Measurements from ENCODE around the gene MPHOSPH9. TPM values are rescaled to one million over a fixed set of nuclear protein-coding genes. Genes with fewer than 3 reads are reported as not detected.
A peak's percentile ranks its signal among the peaks of the same experiment; 100 is the strongest.

Gene MPHOSPH9
- total and polyA plus RNA-seq, 12 donors: 11.7 to 61.7 (median 23.5) TPM

GRCh38 chr12:123267335-123267920, 34.5 kb upstream of the MPHOSPH9 start:
- intact Hi-C loops (cut with DNase I): loop anchor here in 1 of 2 donors (10.0 kb wide), 2 partner anchors 67 to 347 kb away; no protein-coding TSS in a partner anchor
- Histone ChIP-seq H3K9me3 (replicated peaks in 1 of 3) (no peaks in the 10 kb centered on the region), H3K27ac (peak overlapping the region in 2 of 5 donors; percentile 89 to 98), H3K36me3 (replicated peaks in 1 of 2) (peaks cover 0 to 30% of the 10 kb centered on the region in 2 donors), H3K27me3 (no peaks in the 10 kb centered on the region), H3K4me3 (no peak overlapping the region), H3K4me1 (replicated peaks in 1 of 2) (peaks cover 18 to 36% of the 10 kb centered on the region in 2 donors)
- TF ChIP-seq, protein P1, sequence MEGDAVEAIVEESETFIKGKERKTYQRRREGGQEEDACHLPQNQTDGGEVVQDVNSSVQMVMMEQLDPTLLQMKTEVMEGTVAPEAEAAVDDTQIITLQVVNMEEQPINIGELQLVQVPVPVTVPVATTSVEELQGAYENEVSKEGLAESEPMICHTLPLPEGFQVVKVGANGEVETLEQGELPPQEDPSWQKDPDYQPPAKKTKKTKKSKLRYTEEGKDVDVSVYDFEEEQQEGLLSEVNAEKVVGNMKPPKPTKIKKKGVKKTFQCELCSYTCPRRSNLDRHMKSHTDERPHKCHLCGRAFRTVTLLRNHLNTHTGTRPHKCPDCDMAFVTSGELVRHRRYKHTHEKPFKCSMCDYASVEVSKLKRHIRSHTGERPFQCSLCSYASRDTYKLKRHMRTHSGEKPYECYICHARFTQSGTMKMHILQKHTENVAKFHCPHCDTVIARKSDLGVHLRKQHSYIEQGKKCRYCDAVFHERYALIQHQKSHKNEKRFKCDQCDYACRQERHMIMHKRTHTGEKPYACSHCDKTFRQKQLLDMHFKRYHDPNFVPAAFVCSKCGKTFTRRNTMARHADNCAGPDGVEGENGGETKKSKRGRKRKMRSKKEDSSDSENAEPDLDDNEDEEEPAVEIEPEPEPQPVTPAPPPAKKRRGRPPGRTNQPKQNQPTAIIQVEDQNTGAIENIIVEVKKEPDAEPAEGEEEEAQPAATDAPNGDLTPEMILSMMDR (IDR thresholded peaks at IDR 0.05): no peak
- TF ChIP-seq POLR2A (IDR thresholded peaks at IDR 0.05): no peak
- DNase-seq: peak in 1 of 7 donors; percentile 48
- WGBS, 4 donors: 83 to 97% (median 90%) methylated on average over 6 to 7 of the region's 7 CpGs

DNA sequence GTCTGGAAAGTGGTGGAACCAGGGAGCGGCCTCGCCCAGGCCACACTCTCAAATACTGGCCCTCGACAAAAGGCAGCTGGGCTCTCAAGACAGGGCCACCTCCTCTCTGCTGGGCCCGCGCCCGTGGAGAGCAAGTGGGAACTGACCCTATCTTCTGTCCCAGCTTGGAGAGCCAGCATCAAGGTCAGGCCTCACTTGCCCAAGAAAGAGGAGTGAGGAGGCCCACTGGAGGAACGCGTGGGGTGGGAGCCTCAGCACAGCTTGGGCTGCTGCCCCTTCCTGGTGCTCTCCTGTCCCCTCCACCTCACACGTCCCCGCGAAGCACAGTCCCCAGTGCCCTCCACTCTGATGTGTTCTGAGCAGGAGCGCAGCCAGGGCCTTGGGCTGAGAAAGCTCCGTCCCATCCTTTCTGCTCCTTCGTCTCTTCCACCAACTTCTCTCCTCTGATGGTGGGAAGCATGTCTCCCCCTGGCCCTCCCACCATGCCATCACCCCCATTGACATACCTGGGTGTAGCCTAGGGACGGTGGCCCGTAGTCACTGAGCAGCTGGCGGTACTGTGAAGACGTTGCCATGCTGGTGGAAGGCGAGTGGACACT, 33.8 kb upstream of the MPHOSPH9 start:
- peaks cover 0 to 36% of the 10 kb centered on the region in 2 donors for H3K36me3 ChIP-seq (replicated peaks in 1 of 2)
- 84 to 94% (median 87%) methylated on average over 14 to 19 of the region's 19 CpGs for WGBS, 4 donors
- H3K27me3 ChIP-seq: no peaks in the 10 kb centered on the region
- no peak overlapping the region for H3K4me3 ChIP-seq
- peaks cover 18 to 33% of the 10 kb centered on the region in 2 donors for H3K4me1 ChIP-seq (replicated peaks in 1 of 2)
- H3K27ac ChIP-seq: peak overlapping the region in 1 of 5 donors; percentile 89
- intact Hi-C loops (cut with DNase I): loop anchor here in 1 of 2 donors (10.0 kb wide), 2 partner anchors 68 to 348 kb away; no protein-coding TSS in a partner anchor
- no peak for DNase-seq
- no peak for TF ChIP-seq POLR2A (IDR thresholded peaks at IDR 0.05)
- TF ChIP-seq, protein P1 (IDR thresholded peaks at IDR 0.05): no peak
- H3K9me3 ChIP-seq (replicated peaks in 1 of 3): no peaks in the 10 kb centered on the region

- Histone ChIP-seq H3K36me3 (replicated peaks in 1 of 2) (peaks cover 0 to 43% of the 10 kb centered on the region in 2 donors), H3K4me1 (replicated peaks in 1 of 2) (peaks cover 18 to 33% of the 10 kb centered on the region in 2 donors), H3K9me3 (replicated peaks in 1 of 3) (no peaks in the 10 kb centered on the region), H3K27me3 (no peaks in the 10 kb centered on the region), H3K27ac (no peak overlapping the region), H3K4me3 (no peak overlapping the region)
- intact Hi-C loops (cut with DNase I): loop anchor here in 1 of 2 donors (10.0 kb wide), 2 partner anchors 69 to 349 kb away; no protein-coding TSS in a partner anchor
- WGBS, 4 donors: 92 to 95% (median 93%) methylated on average over 22 to 35 of the region's 35 CpGs
- DNase-seq: no peak
- no peak for TF ChIP-seq POLR2A (IDR thresholded peaks at IDR 0.05)
- TF ChIP-seq, protein P1 (IDR thresholded peaks at IDR 0.05): no peak
These were observed 33.1 kb upstream of the MPHOSPH9 start for GRCh38 chr12:123265851-123266678.

GRCh38 chr12:123264642-123265041, 31.7 kb upstream of the MPHOSPH9 start:
- 59 to 92% (median 64%) methylated on average over 3 to 7 of the region's 7 CpGs for WGBS, 4 donors
- no peaks in the 10 kb centered on the region for H3K9me3 ChIP-seq (replicated peaks in 1 of 3)
- H3K36me3 ChIP-seq (replicated peaks in 1 of 2): peaks cover 0 to 55% of the 10 kb centered on the region in 2 donors
- H3K27ac ChIP-seq: no peak overlapping the region
- TF ChIP-seq, protein P1 (IDR thresholded peaks at IDR 0.05): peak in 1 of 6 experiments; percentile 10
- no peak for TF ChIP-seq POLR2A (IDR thresholded peaks at IDR 0.05)
- H3K4me1 ChIP-seq (replicated peaks in 1 of 2): peaks cover 9 to 23% of the 10 kb centered on the region in 2 donors
- intact Hi-C loops (cut with DNase I): loop anchor here in 1 of 2 donors (10.0 kb wide), 2 partner anchors 70 to 350 kb away; no protein-coding TSS in a partner anchor
- no peak overlapping the region for H3K4me3 ChIP-seq
- no peak for DNase-seq
- H3K27me3 ChIP-seq: no peaks in the 10 kb centered on the region
